Fibroblast of the aortic adventitia (primary cell): ENCODE measurements around the gene EEF1AKMT4. TPM values are rescaled to one million over a fixed set of nuclear protein-coding genes. Genes with fewer than 3 reads are reported as not detected.

ENCODE experiments used
- DNase-seq: peaks from one replicate; pipeline ENCODE4 v3.0.0-alpha.2; 2010; ENCODE audit warnings: low read depth
- H3K4me3 ChIP-seq: 2 replicates; pipeline ENCODE4 v1.5.1; 2011; ENCODE audit warnings: low read depth, mild to moderate bottlenecking, control low read depth, low read length, moderate library complexity
- CTCF ChIP-seq: IDR thresholded peaks from 2 replicates; pipeline ENCODE4 v1.5.1; 2011; ENCODE audit warnings: mild to moderate bottlenecking, low read length, control low read depth, inconsistent platforms; ENCODE audit not compliant: insufficient read depth
- total RNA-seq: library from RNA; depleted of rRNA; stranded (reverse); fragments of >200 nt; gene quantifications from 2 replicates; pipeline ENCODE4 v1.2.3, GENCODE V29; 2012; ENCODE audit warnings: low replicate concordance

EEF1AKMT4 gene
- total RNA-seq = 1.6 and 2.5 TPM in 2 replicates

- peak; percentile 71 for TF ChIP-seq CTCF
- peak; percentile 99 for DNase-seq
- H3K4me3 ChIP-seq = peak within 1 kb of the TSS; percentile 100
These were observed at the start of gene EEF1AKMT4 for GRCh38 chr3:184249412-184250166. Gene EEF1AKMT4 (plus strand): TSS chr3:184249672. CDS start chr3:184249695, 23 bp downstream.

- H3K4me3 ChIP-seq = no peak overlapping the region
- no peak for TF ChIP-seq CTCF
- DNase-seq = no peak
These were observed 48.6 kb upstream of the EEF1AKMT4 start for GRCh38 chr3:184200825-184201224.

- H3K4me3 ChIP-seq = no peak overlapping the region
- TF ChIP-seq CTCF = no peak
- no peak for DNase-seq
These were observed 45.9 kb upstream of the EEF1AKMT4 start for GRCh38 chr3:184203526-184203925.

- no peak overlapping the region for H3K4me3 ChIP-seq
- no peak for TF ChIP-seq CTCF
- DNase-seq = no peak
These were observed 40.1 kb upstream of the EEF1AKMT4 start for GRCh38 chr3:184209146-184209923.

- H3K4me3 ChIP-seq = no peak overlapping the region
- no peak for DNase-seq
- TF ChIP-seq CTCF = no peak
These were observed 38.2 kb upstream of the EEF1AKMT4 start for GRCh38 chr3:184211297-184211696.

GRCh38 chr3:184211718-184212117 lies 37.8 kb upstream of the EEF1AKMT4 start:
- no peak for TF ChIP-seq CTCF
- H3K4me3 ChIP-seq = no peak overlapping the region
- no peak for DNase-seq
